Gastroesophageal sphincter (tissue), 4 donors: ENCODE results near the gene GRM7. TPM values are rescaled to one million over a fixed set of nuclear protein-coding genes. Genes with fewer than 3 reads are reported as not detected.

Experiments
- ATAC-seq: fragments of 150-250 bp; one replicate; pipeline ENCODE4 v1.9.1; 2016; ENCODE audit warnings: mild to moderate bottlenecking, moderate library complexity
- H3K27ac ChIP-seq, 4 donors: fragments of 200-600 bp; sonication (generic) in 3 of 4; 1 replicate in 3 of 4; 2 replicates in 1 of 4; pipeline ENCODE4 v1.5.1; 2016 to 2019
- H3K27me3 ChIP-seq: fragments of 200-600 bp; sonication (generic); one replicate; pipeline ENCODE4 v1.5.1; 2019
- H3K36me3 ChIP-seq, 2 donors: fragments of 200-600 bp; sonication (generic); one replicate each; pipeline ENCODE4 v1.5.1; 2019; ENCODE audit warnings: control low read depth in 1 of 2
- H3K4me1 ChIP-seq, 3 donors: fragments of 200-600 bp; sonication (generic); 1 replicate in 2 of 3; 2 replicates in 1 of 3; pipeline ENCODE4 v1.5.1; 2016 to 2019; ENCODE audit warnings: control low read depth in 2 of 3
- H3K4me3 ChIP-seq, 2 donors: fragments of 200-600 bp; sonication (generic); one replicate each; pipeline ENCODE4 v1.5.1; 2019; ENCODE audit warnings: mild to moderate bottlenecking in 1 of 2, moderate library complexity in 1 of 2
- H3K9me3 ChIP-seq, 3 donors: fragments of 200-600 bp; sonication (generic); one replicate each; pipeline ENCODE4 v1.5.1; 2017 to 2019; ENCODE audit warnings: control low read depth in 2 of 3
- CTCF ChIP-seq, 4 experiments: fragments of 200-600 bp in 2 of 4; fragments of 450-650 bp in 2 of 4; sonication (generic) in 1 of 4; IDR thresholded peaks; one replicate each; pipeline ENCODE4 v1.5.1; 2017 to 2019; ENCODE audit warnings: antibody characterized with exemption in 4 of 4, mild to moderate bottlenecking in 2 of 4, moderate library complexity in 2 of 4
- EP300 ChIP-seq: sonication (generic); formaldehyde crosslinking; IDR thresholded peaks from one replicate; pipeline ENCODE4 v1.6.1; 2017; ENCODE audit warnings: antibody characterized with exemption, mild to moderate bottlenecking
- POLR2A ChIP-seq, 2 donors: fragments of 450-650 bp; IDR thresholded peaks; one replicate each; pipeline ENCODE4 v1.6.1; 2017; ENCODE audit warnings: antibody characterized with exemption in 2 of 2, mild to moderate bottlenecking in 2 of 2, moderate library complexity in 1 of 2
- POLR2AphosphoS5 ChIP-seq: sonication (generic); formaldehyde crosslinking; IDR thresholded peaks from one replicate; pipeline ENCODE4 v1.6.1; 2017; ENCODE audit warnings: antibody characterized with exemption
- WGBS, 2 donors: methylation state at CpG; one replicate each; pipeline ENCODE4 v1.1.5; 2018; ENCODE audit warnings: low coverage in 1 of 2; 5-methylcytosine and 5-hydroxymethylcytosine counted together
- total RNA-seq, 4 donors: library from RNA; depleted of rRNA; stranded (reverse); fragments of >200 nt; gene quantifications; one replicate each; pipeline ENCODE4 v1.1.0, GENCODE V29; 2016

Gene GRM7
- total RNA-seq, 4 donors from 2014 or later, result 0.40 to 7.6 TPM; not detected in 2

- Histone ChIP-seq H3K36me3 (no peaks in the 10 kb centered on the region), H3K27ac (no peak overlapping the region), H3K9me3 (peaks cover 0 to 21% (median 0%) of the 10 kb centered on the region in 3 donors), H3K4me3 (no peak overlapping the region), H3K4me1 (no peaks in the 10 kb centered on the region), H3K27me3 (no peaks in the 10 kb centered on the region)
- 79 to 100% methylated on average over 1 to 2 of the region's 2 CpGs for WGBS, 2 donors
- TF ChIP-seq POLR2A (IDR thresholded peaks at IDR 0.05) (no peak), EP300 (no peak), CTCF (IDR thresholded peaks at IDR 0.05) (no peak), POLR2AphosphoS5 (no peak)
- no peak for ATAC-seq
Measured at GRCh38 chr3:7433073-7433472, 572.2 kb downstream of the GRM7 start.

- no peak overlapping the region for H3K27ac ChIP-seq
- TF ChIP-seq POLR2AphosphoS5, result no peak
- TF ChIP-seq EP300, result no peak
- no peak for TF ChIP-seq POLR2A (IDR thresholded peaks at IDR 0.05)
- TF ChIP-seq CTCF (IDR thresholded peaks at IDR 0.05), result no peak
- no peaks in the 10 kb centered on the region for H3K27me3 ChIP-seq
- H3K36me3 ChIP-seq, result no peaks in the 10 kb centered on the region
- H3K4me3 ChIP-seq, result no peak overlapping the region
- H3K9me3 ChIP-seq, result peaks cover 0 to 21% (median 0%) of the 10 kb centered on the region in 3 donors
- H3K4me1 ChIP-seq, result no peaks in the 10 kb centered on the region
- ATAC-seq, result no peak
- 86 to 100% methylated on average over 1 of the region's 1 CpG for WGBS, 2 donors
Measured at GRCh38 chr3:7436542-7436941, 575.6 kb downstream of the GRM7 start.

GRCh38 chr3:7437231-7437630 lies 576.3 kb downstream of the GRM7 start:
- ATAC-seq, result no peak
- 81 to 100% methylated on average over 1 of the region's 1 CpG for WGBS, 2 donors
- no peaks in the 10 kb centered on the region for H3K27me3 ChIP-seq
- H3K27ac ChIP-seq, result no peak overlapping the region
- H3K4me3 ChIP-seq, result no peak overlapping the region
- H3K4me1 ChIP-seq, result no peaks in the 10 kb centered on the region
- H3K9me3 ChIP-seq, result peaks cover 0 to 19% (median 0%) of the 10 kb centered on the region in 3 donors
- TF ChIP-seq EP300, result no peak
- TF ChIP-seq POLR2AphosphoS5, result no peak
- no peaks in the 10 kb centered on the region for H3K36me3 ChIP-seq

GRCh38 chr3:7439101-7439680 lies 578.3 kb downstream of the GRM7 start:
- TF ChIP-seq POLR2A (IDR thresholded peaks at IDR 0.05), result no peak
- TF ChIP-seq POLR2AphosphoS5, result no peak
- TF ChIP-seq CTCF (IDR thresholded peaks at IDR 0.05), result no peak
- no peak for TF ChIP-seq EP300
- Histone ChIP-seq H3K27ac (no peak overlapping the region), H3K9me3 (peaks cover 0 to 5% (median 0%) of the 10 kb centered on the region in 3 donors), H3K4me1 (no peaks in the 10 kb centered on the region), H3K36me3 (no peaks in the 10 kb centered on the region), H3K27me3 (no peaks in the 10 kb centered on the region), H3K4me3 (no peak overlapping the region)
- no peak for ATAC-seq
- 76 to 80% methylated on average over 4 of the region's 4 CpGs for WGBS, 2 donors

- no peak overlapping the region for H3K4me3 ChIP-seq
- no peaks in the 10 kb centered on the region for H3K36me3 ChIP-seq
- H3K9me3 ChIP-seq, result no peaks in the 10 kb centered on the region
- WGBS, 2 donors, result 71 to 83% methylated on average over 4 of the region's 4 CpGs
- no peaks in the 10 kb centered on the region for H3K27me3 ChIP-seq
- ATAC-seq, result no peak
- no peak overlapping the region for H3K27ac ChIP-seq
- no peaks in the 10 kb centered on the region for H3K4me1 ChIP-seq
- TF ChIP-seq POLR2A (IDR thresholded peaks at IDR 0.05) (no peak), EP300 (no peak), CTCF (IDR thresholded peaks at IDR 0.05) (no peak), POLR2AphosphoS5 (no peak)
Measured at GRCh38 chr3:7444886-7445285, 584.0 kb downstream of the GRM7 start.
